Astrocyte (in vitro differentiated cells and primary cell): ENCODE measurements around the gene MTMR12. TPM values are rescaled to one million over a fixed set of nuclear protein-coding genes. Genes with fewer than 3 reads are reported as not detected.

Experiments used
- DNase-seq: peaks from one replicate; pipeline ENCODE4 v3.0.0-alpha.2; 2010; ENCODE audit warnings: low read depth
- FAIRE-seq: peaks from 2 replicates; lab custom pipeline; 2011; peaks lifted over from hg19 to GRCh38; lab: Jason Lieb, UNC
- H2AFZ ChIP-seq: 2 replicates; pipeline ENCODE4 v1.6.0; 2012; ENCODE audit warnings: low read depth, low read length, inconsistent platforms
- H3K27ac ChIP-seq: 2 replicates; pipeline ENCODE4 v1.5.1; 2011; ENCODE audit warnings: low read depth, low read length, inconsistent platforms
- H3K27me3 ChIP-seq: 2 replicates; pipeline ENCODE4 v1.6.0; 2011; ENCODE audit warnings: low read length, inconsistent platforms; ENCODE audit not compliant: insufficient read depth
- H3K36me3 ChIP-seq: 2 replicates; pipeline ENCODE4 v1.5.1; 2011; ENCODE audit warnings: low read length, inconsistent platforms; ENCODE audit not compliant: insufficient read depth
- H3K4me1 ChIP-seq: 2 replicates; pipeline ENCODE4 v1.5.1; 2011; ENCODE audit warnings: low read length, inconsistent platforms; ENCODE audit not compliant: insufficient read depth
- H3K4me2 ChIP-seq: 2 replicates; pipeline ENCODE4 v1.6.0; 2012; ENCODE audit warnings: low read length, inconsistent platforms
- H3K4me3 ChIP-seq: 2 replicates; pipeline ENCODE4 v1.5.1; 2011; ENCODE audit warnings: low read depth, mild to moderate bottlenecking, low read length, inconsistent platforms; ENCODE audit not compliant: insufficient read depth
- H3K79me2 ChIP-seq: 2 replicates; pipeline ENCODE4 v1.6.0; 2012; ENCODE audit warnings: mild to moderate bottlenecking, low read length, inconsistent platforms; ENCODE audit not compliant: insufficient read depth
- H3K9ac ChIP-seq: 2 replicates; pipeline ENCODE4 v1.6.0; 2012; ENCODE audit warnings: mild to moderate bottlenecking, low read length, inconsistent platforms
- H3K9me3 ChIP-seq: 2 replicates; pipeline ENCODE4 v1.5.1; 2012; ENCODE audit warnings: low read depth, mild to moderate bottlenecking, low read length, inconsistent platforms; ENCODE audit not compliant: insufficient read depth
- H4K20me1 ChIP-seq: 2 replicates; pipeline ENCODE4 v1.6.0; 2012; ENCODE audit warnings: low read length, inconsistent platforms; ENCODE audit not compliant: insufficient read depth
- H3K27ac Mint-ChIP-seq: one replicate; pipeline ENCODE4 v1.8.0; 2021; ENCODE audit warnings: mild to moderate bottlenecking, mixed read lengths; ENCODE audit not compliant: unreplicated experiment
- H3K27me3 Mint-ChIP-seq: one replicate; pipeline ENCODE4 v1.8.0; 2021; ENCODE audit warnings: low read depth, mixed read lengths; ENCODE audit not compliant: unreplicated experiment
- H3K36me3 Mint-ChIP-seq: one replicate; pipeline ENCODE4 v1.8.0; 2021; ENCODE audit warnings: low read depth, mixed read lengths; ENCODE audit not compliant: unreplicated experiment
- H3K4me1 Mint-ChIP-seq: one replicate; pipeline ENCODE4 v1.8.0; 2021; ENCODE audit warnings: low read depth, mixed read lengths; ENCODE audit not compliant: unreplicated experiment
- H3K4me3 Mint-ChIP-seq: one replicate; pipeline ENCODE4 v1.8.0; 2021; ENCODE audit warnings: mild to moderate bottlenecking, moderate library complexity, mixed read lengths; ENCODE audit not compliant: unreplicated experiment
- H3K9me3 Mint-ChIP-seq: one replicate; pipeline ENCODE4 v1.8.0; 2021; ENCODE audit warnings: mild to moderate bottlenecking, mixed read lengths; ENCODE audit not compliant: unreplicated experiment
- CTCF ChIP-seq: IDR thresholded peaks from 2 replicates; pipeline ENCODE4 v1.5.1; 2011; ENCODE audit warnings: low read depth, mild to moderate bottlenecking, inconsistent platforms, low read length, moderate library complexity; ENCODE audit not compliant: insufficient read depth
- EZH2 ChIP-seq: IDR thresholded peaks from 2 replicates; pipeline ENCODE4 v1.6.1; 2012; ENCODE audit warnings: mild to moderate bottlenecking, low read length, inconsistent platforms; ENCODE audit not compliant: insufficient read depth
- total RNA-seq: library from RNA; stranded (reverse); gene quantifications from 2 replicates; pipeline ENCODE4 v1.2.1, GENCODE V29; 2021

The MTMR12 gene
- total RNA-seq, 1 donor from 2014 or later: 23.1 TPM

GRCh38 chr5:32330126-32330971 lies 17.6 kb upstream of the MTMR12 start:
- H3K4me2 ChIP-seq: no peak overlapping the region
- H3K4me3 ChIP-seq: no peak overlapping the region
- Mint-ChIP-seq H3K4me1 (peaks cover 9% of the 10 kb centered on the region), H3K4me3 (no peak overlapping the region), H3K9me3 (peaks cover 6% of the 10 kb centered on the region), H3K27ac (no peak overlapping the region), H3K27me3 (no peaks in the 10 kb centered on the region), H3K36me3 (no peaks in the 10 kb centered on the region)
- no peak for DNase-seq
- no peaks in the 10 kb centered on the region for H3K36me3 ChIP-seq
- no peak for FAIRE-seq
- no peak overlapping the region for H2AFZ ChIP-seq
- TF ChIP-seq EZH2 (no peak), CTCF (no peak)
- H3K9ac ChIP-seq: no peak overlapping the region
- no peak overlapping the region for H3K27ac ChIP-seq
- H3K27me3 ChIP-seq: peaks cover 2% of the 10 kb centered on the region
- H3K9me3 ChIP-seq: no peaks in the 10 kb centered on the region
- H4K20me1 ChIP-seq: no peaks in the 10 kb centered on the region
- no peaks in the 10 kb centered on the region for H3K79me2 ChIP-seq
- H3K4me1 ChIP-seq: no peaks in the 10 kb centered on the region

- DNase-seq (peak; percentile 23), FAIRE-seq (no peak)
- H3K27ac Mint-ChIP-seq: no peak overlapping the region
These were observed 16.7 kb upstream of the MTMR12 start for GRCh38 chr5:32329395-32329834.

More at GRCh38 chr5:32329395-32329834, 16.7 kb upstream of the MTMR12 start:
- TF ChIP-seq EZH2: no peak
- peak; percentile 66 for TF ChIP-seq CTCF
- H3K27me3 Mint-ChIP-seq: no peaks in the 10 kb centered on the region
- Histone ChIP-seq H3K4me3 (no peak overlapping the region), H3K9ac (no peak overlapping the region), H3K4me1 (no peaks in the 10 kb centered on the region), H3K4me2 (no peak overlapping the region), H3K79me2 (no peaks in the 10 kb centered on the region), H3K36me3 (no peaks in the 10 kb centered on the region), H2AFZ (peak overlapping the region; percentile 2), H3K9me3 (no peaks in the 10 kb centered on the region), H4K20me1 (no peaks in the 10 kb centered on the region), H3K27ac (no peak overlapping the region), H3K27me3 (peaks cover 2% of the 10 kb centered on the region)
- H3K4me3 Mint-ChIP-seq: no peak overlapping the region
- H3K9me3 Mint-ChIP-seq: peaks cover 6% of the 10 kb centered on the region
- H3K36me3 Mint-ChIP-seq: no peaks in the 10 kb centered on the region
- H3K4me1 Mint-ChIP-seq: peaks cover 13% of the 10 kb centered on the region
